Stimulated activated CD8-positive, alpha-beta memory T cell treated with anti-CD3 and anti-CD28 coated beads, Interleukin-15, amount 100 ng/mL, for 24 hours (primary cell): Measurements from ENCODE around the gene KIF14.
A peak's percentile ranks its signal among the peaks of the same experiment; 100 is the strongest.
"Not testable (repeated sequence)": the region's sequence is repeated elsewhere in the genome, so short reads cannot be mapped to it uniquely, and the experiment has no call there.

Source experiments
- DNase-seq: peaks from one replicate; pipeline ENCODE4 v3.0.0-alpha.2; 2020; ENCODE audit warnings: low read depth

Gene KIF14

DNA sequence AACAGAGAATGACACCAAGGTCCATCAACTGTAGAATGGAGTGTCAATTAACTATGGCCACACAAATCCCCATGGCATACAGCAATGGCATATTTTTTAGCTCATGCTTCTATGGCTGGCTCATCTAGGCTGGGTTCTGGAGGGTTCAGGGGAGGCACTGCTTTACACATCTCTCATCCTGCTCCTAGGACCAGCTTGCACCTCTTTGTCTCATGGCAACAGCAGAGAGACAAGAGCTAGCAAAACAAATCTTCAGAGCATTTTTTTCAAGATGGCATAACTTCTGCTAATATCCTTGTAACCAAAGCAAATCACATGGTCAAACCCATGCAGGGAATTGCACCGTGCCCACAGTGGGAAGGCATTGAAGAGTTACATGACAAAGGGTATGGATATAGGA lies 82.4 kb downstream of the KIF14 start:
- DNase-seq = no peak

DNA sequence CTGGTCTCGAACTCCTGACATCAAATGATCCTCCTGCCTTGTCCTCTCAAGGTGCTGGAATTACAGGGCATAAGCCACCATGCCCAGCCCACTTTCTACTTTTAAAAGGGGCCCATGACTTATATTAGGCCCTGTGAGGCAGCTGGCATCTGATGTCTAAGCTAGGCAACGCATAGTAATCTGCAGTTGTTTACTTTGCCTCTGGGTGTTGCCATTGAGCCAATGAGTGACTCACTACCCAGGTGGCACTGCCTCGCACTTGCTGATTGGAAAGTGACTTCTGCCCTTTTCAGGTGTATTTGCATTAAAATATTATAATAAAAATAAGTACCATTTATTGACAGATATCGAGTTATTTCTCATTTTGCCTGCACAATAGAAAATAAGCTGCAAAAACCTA lies 84.9 kb downstream of the KIF14 start:
- DNase-seq = no peak

DNA sequence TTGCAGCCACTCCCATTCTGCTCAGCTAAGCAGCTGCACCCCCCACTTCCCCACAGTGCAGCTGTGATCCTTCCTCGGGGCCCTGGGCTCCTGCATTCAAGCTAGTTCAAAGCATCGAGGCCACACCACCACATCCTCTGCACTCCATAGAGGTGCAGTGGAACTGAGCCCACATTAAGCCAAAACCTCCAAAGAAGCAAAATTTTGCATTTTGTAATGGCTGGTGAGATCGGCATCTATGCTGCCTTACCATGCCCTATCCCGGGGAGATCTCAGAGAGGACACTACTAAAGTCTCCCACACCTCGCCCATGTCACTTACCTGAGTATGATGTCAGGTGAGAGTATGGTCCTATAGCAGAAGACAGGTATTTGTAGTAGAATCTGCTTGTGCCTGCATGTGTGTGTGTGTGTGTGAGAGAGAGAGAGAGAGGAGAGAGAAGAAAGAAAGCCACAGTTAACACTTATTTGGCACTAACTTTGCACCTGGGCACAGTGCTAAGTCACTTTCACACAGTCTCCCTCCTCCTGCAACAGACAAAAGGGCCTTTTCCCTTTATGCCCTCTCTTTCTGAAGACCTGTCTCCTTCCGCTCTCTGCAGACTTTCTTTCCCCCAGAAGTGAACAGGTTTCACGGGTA lies 89.8 kb downstream of the KIF14 start:
- no peak for DNase-seq

DNA sequence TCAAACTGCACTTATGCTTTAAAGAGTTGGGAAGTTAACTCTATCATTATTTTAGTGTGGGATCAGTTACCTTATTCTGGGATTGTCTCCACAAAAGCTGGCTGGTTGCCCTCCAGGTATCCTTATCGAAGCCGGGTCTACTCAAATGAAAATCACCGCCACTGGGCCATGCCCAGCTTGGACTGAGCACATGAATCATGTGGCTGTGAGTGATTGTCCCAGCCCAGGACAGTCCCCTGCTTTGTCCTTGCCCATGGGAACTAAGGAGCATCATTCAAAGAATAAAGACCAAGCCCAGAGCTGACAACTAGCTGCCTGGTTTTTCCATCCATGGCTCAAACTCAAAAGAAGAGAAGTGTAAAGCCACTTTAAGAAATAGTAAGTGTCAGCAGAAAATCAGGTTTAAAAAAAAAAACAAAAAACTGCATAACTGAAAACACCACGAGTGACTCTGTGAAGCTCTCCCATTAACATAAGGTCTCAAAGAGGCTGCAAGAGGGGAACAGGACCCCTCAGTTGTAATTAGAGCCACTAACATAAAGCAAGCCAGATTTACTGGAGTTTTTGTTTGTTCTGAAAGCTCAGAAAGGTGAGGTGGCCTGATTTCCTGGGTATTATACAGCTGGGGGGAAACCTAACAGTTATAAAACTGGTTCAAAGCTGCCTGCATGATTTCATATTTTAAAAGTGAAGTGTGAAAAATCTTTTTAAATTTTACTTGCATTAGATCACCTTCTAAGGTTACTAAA lies 91.5 kb downstream of the KIF14 start:
- no peak for DNase-seq

DNA sequence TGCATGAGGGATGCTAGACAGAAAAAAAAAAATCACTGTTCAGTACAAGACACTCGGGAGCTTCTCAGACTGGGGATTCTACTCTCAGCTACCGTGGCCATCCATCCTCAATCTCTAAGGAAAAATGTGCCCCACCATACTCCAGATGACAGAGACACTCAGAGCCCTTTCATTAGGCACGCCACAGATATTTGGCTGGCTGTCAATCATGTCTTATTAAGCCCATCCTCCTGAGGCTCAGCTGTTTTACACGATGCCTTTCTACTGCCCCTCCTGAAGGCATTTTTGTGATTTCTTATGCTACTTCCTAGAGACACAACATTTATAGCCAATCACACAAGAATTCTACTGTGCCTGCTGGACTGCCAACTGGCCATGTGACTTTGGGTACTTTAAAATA lies 92.9 kb downstream of the KIF14 start:
- DNase-seq = no peak

DNA sequence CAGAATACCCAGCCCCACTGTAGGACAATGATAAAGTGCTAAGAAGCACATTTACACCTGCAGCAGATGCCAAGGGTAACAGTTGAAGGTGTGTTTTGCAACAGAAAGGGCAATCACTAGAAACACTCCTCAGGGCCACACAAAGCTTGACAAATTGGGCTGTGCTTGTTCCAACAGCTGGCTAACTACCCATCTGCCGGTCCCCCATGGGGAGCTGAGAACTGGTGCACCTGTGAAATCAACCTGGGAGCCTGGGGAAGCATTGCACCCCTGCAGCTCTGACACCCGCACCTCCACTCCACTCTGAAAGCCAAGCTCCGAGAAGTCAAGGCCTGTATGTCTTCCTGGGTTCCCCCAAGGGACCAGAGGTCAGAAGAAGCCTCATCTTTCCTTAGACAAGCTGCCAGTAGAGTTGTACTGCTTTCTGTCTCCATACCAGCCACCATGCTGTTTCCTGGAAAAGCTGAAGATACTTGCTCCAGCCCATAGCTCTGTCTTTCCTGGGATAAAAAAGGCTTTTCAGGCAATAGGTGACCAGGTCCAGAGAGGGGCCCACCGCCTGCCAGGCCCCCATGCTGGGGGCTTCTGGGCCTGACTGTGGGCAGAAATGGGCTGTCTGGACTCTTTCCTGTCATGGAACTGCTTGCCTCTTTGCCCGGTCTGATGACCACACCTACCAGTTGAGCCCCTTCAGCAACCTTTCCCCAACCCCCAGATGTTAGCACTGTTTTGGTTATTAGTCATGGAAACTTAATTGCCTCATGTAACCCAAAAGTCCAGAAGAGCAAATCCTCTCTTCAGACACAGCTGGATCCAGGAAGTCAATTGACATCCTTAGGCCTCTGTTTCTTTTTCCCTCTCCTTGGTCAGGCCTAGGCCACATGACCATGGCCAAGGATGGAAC lies 93.6 kb downstream of the KIF14 start:
- no peak for DNase-seq

DNA sequence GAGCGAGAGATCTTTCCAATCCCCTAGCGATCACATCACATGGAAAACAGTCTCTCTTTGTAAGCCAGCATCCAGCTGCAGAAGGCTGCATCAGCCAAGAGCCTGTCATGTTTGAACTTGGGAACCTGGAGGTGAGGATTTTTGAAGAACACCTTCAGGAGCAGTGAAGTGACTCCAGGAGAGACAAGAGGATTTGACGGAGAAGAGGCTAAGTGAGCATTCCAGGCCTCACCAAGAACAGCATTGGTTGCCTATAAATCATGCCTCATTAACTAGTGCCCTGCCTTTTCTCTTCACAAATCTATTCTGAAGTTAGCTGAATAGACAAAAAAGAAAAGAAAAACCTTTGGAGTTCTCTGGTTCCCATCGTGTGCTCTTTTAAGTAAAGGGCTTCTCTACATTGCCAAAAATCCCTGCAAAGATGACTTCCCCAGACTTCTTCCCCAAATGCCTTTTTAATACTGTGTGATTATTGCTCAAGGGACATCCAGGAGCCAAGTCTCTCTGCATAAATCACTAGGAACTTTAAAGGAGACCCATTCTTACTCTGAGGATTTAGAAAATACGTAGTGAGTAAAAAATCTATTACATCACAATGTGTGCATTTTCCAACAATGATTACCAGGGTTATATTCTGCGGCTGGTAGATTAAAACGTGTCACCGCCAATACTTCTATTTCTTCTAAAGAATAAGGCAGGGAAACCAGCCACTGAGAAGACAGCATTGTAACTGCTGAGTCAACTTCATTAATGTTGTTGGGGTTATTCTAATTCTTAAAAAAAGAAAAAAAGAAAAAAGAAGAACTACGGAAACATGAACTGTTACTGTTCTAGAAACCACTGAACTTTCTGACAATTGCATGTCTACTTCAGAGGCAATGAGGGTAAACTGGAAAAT lies 95.2 kb downstream of the KIF14 start:
- DNase-seq = no peak

DNA sequence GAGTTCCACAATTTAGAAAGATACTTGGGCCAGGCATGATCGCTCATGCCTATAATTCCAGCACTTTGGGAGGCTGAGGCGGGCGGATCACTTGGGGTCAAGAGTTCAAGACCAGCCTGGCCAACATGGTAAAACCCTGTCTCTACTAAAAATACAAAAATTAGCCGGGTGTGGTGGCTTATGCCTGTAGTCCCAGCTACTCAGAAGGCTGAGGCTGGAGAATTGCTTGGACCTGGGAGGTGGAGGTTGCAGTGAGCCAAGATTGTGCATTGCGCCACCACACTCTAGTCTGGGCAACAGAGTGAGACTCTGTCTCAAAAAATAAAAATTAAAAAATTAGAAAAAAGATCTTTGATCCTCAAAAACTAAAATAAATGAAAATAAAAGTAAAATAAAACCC lies 96.0 kb downstream of the KIF14 start:
- not testable (repeated sequence) for DNase-seq

DNA sequence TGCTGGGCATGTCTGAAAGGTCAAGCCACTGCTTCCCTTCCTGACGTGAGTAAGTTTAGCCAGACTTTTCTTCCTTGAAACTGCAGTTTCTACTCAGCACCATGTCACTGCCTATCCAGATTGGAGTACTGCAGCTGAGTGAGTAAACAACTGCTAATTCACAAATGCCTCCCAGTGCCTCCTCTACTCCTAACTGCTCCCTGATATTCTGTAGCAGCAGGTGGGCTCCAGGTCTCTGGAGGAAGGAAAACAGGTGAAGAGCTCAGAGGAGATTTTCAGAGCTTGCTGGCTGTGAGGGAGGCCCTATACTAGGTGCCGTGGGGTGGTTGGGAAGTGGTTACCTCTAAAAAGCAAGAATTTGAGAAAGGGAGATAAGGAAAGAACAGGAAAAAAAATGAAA lies 96.5 kb downstream of the KIF14 start:
- no peak for DNase-seq

DNA sequence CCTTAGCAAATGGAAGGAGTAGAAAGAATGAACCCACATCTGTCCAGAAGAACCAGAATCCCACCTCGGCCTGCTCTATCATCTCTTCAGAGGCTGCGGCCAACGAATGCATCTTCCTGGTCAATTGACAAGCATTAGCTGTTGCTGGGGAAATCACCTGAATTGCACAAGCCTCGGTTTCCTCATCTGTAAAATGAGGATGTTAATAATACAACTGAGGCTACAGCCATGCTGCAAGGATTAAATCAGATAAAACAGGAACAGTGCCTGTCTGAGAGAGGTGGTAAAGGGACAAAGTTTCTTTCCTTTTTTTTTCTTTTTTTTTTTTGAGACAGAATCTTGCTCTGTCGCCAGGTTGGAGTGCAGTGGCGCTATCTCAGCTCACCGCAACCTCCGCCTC lies 99.8 kb downstream of the KIF14 start:
- no peak for DNase-seq

DNA sequence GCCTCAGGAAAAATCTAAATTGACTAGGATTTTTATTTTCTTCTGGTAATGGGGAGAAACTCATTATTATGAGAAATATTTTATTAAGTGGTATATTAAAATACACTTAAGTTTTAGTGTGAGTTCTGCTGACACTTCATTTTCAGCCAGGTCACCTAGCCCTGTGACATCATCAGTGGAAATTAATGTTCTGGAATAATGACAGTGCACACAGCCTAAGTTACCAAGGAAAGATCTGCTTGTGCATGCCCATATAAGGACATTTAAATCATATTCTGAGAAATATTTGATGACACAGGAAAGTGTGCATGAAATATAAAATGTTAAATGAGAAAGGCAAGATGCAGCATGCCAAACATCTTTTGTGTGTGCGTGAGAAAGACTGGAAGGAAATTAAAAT lies 102.0 kb downstream of the KIF14 start:
- no peak for DNase-seq

DNA sequence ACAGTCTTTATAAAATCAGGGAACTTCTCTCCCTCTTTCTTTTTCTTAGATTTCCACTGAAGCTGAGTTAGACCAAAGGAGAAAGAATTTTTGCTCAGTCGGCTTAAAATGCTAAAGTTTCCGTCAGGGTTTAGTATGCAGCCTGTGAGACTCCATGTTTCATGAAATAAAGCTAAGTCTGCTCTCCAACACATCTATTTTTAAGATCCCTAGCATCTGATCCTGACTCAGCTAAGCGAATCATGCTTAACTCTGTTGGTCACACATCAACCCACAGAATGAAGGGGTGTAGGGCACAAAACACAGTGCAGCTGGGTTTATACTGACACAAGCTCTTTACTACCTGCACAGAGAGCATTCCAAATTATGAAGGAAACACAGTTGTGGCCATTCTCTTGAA lies 108.4 kb downstream of the KIF14 start:
- DNase-seq = no peak

DNA sequence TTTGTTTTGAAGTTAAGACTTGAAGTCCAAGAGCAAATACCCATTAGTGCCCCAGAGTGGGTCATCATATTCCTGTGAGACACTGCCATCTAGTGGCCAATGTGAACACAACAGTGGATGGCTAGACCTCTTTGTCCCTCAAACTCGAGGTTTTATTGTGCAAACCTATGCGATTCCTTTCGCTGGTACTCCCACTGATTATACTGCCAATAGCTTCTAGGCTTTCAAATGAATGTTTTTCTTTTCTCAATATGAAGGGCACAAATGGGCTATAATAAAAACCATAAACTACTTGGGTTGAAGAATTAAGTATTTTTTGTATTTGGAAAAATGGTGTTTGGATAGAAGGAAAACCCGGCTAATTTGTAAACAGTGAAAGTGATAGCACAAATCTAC lies 110.3 kb downstream of the KIF14 start:
- peak; percentile 18 for DNase-seq

DNA sequence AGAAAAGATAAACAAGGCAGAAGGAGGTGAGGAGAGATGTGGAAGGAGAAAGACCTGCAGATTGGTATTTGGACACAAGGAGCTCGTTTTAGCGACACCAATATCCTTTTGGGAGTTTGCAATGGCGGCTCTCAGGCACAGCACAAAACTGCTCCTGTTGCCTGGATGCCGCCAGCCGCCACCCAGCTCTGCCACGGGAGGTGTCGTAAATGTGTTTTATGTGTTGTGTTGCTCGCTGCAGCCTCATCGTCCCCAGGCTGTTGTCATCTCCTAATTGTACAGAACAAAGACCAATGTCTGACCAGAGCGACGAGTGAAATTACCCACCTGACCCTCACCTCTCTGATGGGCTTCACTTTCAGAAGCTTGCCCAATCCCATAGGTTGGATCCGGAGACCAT lies 114.1 kb downstream of the KIF14 start:
- DNase-seq = no peak

DNA sequence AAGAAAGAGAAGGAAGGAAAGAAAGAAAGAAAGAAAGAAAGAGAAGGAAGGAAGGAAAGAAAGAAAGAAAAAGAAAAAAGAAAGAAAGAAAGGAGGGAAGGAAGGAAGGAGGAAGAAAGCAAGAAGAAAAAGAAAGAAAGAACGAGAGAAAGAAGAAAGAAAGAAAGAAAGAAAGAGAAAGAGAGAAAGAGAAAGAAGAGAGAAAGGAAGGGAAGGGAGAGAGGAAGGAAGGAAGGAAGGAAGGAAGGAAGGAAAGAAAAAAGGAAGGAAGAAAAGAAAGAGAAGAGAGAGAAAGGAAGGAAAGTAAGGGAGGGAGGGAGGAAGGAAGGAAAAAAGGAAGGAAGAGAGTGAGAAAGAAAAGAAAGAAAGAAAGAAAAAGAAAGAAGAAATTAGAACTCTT lies 115.3 kb downstream of the KIF14 start:
- DNase-seq = no peak
